ENCODE results near the gene APOD.

The APOD gene

GRCh38 chr3:195584543-195584870 is 767 bp upstream of the APOD start:
- DNase-seq = no peak

- no peak for DNase-seq
Observed at GRCh38 chr3:195582947-195583346, 793 bp downstream of the APOD start.

- no peak for DNase-seq
Observed at GRCh38 chr3:195580744-195581443, 2.8 kb downstream of the APOD start.

- no peak for DNase-seq
Observed at GRCh38 chr3:195579281-195579680, 4.5 kb downstream of the APOD start.

GRCh38 chr3:195578565-195578964 is 5.2 kb downstream of the APOD start:
- DNase-seq = no peak

GRCh38 chr3:195577645-195578177 is 6.0 kb downstream of the APOD start:
- DNase-seq = no peak

- DNase-seq = no peak
Observed at GRCh38 chr3:195574497-195575304, 9.0 kb downstream of the APOD start.

GRCh38 chr3:195573611-195574496 is 9.9 kb downstream of the APOD start:
- no peak for DNase-seq

GRCh38 chr3:195571361-195571760 is 12.4 kb downstream of the APOD start:
- no peak for DNase-seq

- no peak for DNase-seq
Observed at GRCh38 chr3:195570912-195571311, 12.8 kb downstream of the APOD start.

- DNase-seq = no peak
Observed at GRCh38 chr3:195570344-195570743, 13.4 kb downstream of the APOD start.

GRCh38 chr3:195568630-195569029 is 15.1 kb downstream of the APOD start:
- no peak for DNase-seq

GRCh38 chr3:195566797-195567196 is 16.9 kb downstream of the APOD start:
- no peak for DNase-seq

GRCh38 chr3:195565716-195566115 is 18.0 kb downstream of the APOD start:
- DNase-seq = no peak

- DNase-seq = no peak
Observed at GRCh38 chr3:195563317-195563716, 20.4 kb downstream of the APOD start.

GRCh38 chr3:195559723-195560409 is 23.9 kb downstream of the APOD start:
- no peak for DNase-seq

GRCh38 chr3:195558602-195559001 is 25.1 kb downstream of the APOD start:
- DNase-seq = peak; percentile 61

GRCh38 chr3:195557322-195557721 is 26.4 kb downstream of the APOD start:
- DNase-seq = no peak

- no peak for DNase-seq
Observed at GRCh38 chr3:195556390-195556789, 27.4 kb downstream of the APOD start.

GRCh38 chr3:195555110-195555509 is 28.6 kb downstream of the APOD start:
- DNase-seq = no peak

- no peak for DNase-seq
Observed at GRCh38 chr3:195554458-195554857, 29.3 kb downstream of the APOD start.

GRCh38 chr3:195553268-195553667 is 30.5 kb downstream of the APOD start:
- DNase-seq = no peak
